ENCODE measurements around the gene MEIS2. TPM values are rescaled to one million over a fixed set of nuclear protein-coding genes. Genes with fewer than 3 reads are reported as not detected.

MEIS2 gene
- total and polyA plus RNA-seq, 12 donors = 36.2 to 139 (median 74.8) TPM

- peaks cover 21 to 26% of the 10 kb centered on the region in 2 donors for H3K4me1 ChIP-seq (replicated peaks in 1 of 2)
- H3K4me3 ChIP-seq = peak overlapping the region; percentile 44 to 73 (median 45)
- H3K9me3 ChIP-seq (replicated peaks in 1 of 3) = no peaks in the 10 kb centered on the region
- H3K36me3 ChIP-seq (replicated peaks in 1 of 2) = peaks cover 0 to 13% of the 10 kb centered on the region in 2 donors
- TF ChIP-seq, protein P1, sequence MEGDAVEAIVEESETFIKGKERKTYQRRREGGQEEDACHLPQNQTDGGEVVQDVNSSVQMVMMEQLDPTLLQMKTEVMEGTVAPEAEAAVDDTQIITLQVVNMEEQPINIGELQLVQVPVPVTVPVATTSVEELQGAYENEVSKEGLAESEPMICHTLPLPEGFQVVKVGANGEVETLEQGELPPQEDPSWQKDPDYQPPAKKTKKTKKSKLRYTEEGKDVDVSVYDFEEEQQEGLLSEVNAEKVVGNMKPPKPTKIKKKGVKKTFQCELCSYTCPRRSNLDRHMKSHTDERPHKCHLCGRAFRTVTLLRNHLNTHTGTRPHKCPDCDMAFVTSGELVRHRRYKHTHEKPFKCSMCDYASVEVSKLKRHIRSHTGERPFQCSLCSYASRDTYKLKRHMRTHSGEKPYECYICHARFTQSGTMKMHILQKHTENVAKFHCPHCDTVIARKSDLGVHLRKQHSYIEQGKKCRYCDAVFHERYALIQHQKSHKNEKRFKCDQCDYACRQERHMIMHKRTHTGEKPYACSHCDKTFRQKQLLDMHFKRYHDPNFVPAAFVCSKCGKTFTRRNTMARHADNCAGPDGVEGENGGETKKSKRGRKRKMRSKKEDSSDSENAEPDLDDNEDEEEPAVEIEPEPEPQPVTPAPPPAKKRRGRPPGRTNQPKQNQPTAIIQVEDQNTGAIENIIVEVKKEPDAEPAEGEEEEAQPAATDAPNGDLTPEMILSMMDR (IDR thresholded peaks at IDR 0.05) = no peak
- no peak for TF ChIP-seq POLR2A (IDR thresholded peaks at IDR 0.05)
- DNase-seq = peak in 1 of 7 donors; percentile 32
- 2 to 10% (median 7%) methylated on average over 19 of the region's 19 CpGs for WGBS, 4 donors
- H3K27me3 ChIP-seq = no peaks in the 10 kb centered on the region
- peak overlapping the region; percentile 87 to 98 (median 96) for H3K27ac ChIP-seq
- intact Hi-C loops (cut with DNase I) = loop anchor here in 1 of 2 donors (10.0 kb wide), 1 partner anchor 212 kb away; no protein-coding TSS in a partner anchor
Measured at GRCh38 chr15:37096558-37097143, 3.7 kb downstream of the MEIS2 start.

GRCh38 chr15:37095770-37096557, 4.4 kb downstream of the MEIS2 start:
- no peaks in the 10 kb centered on the region for H3K9me3 ChIP-seq (replicated peaks in 1 of 3)
- WGBS, 4 donors = 11 to 18% (median 13%) methylated on average over 20 to 32 of the region's 32 CpGs
- H3K36me3 ChIP-seq (replicated peaks in 1 of 2) = peaks cover 0 to 13% of the 10 kb centered on the region in 2 donors
- intact Hi-C loops (cut with DNase I) = loop anchor here in 1 of 2 donors (10.0 kb wide), 1 partner anchor 211 kb away; no protein-coding TSS in a partner anchor
- H3K4me3 ChIP-seq = peak overlapping the region; percentile 44 to 73 (median 52)
- TF ChIP-seq, protein P1 (IDR thresholded peaks at IDR 0.05) = no peak
- peak in 1 of 2 donors; percentile 54 for TF ChIP-seq POLR2A (IDR thresholded peaks at IDR 0.05)
- no peaks in the 10 kb centered on the region for H3K27me3 ChIP-seq
- peak in 6 of 7 donors; percentile 35 to 67 (median 48) for DNase-seq
- peak overlapping the region; percentile 87 to 98 (median 96) for H3K27ac ChIP-seq
- peaks cover 21 to 33% of the 10 kb centered on the region in 2 donors for H3K4me1 ChIP-seq (replicated peaks in 1 of 2)

DNA sequence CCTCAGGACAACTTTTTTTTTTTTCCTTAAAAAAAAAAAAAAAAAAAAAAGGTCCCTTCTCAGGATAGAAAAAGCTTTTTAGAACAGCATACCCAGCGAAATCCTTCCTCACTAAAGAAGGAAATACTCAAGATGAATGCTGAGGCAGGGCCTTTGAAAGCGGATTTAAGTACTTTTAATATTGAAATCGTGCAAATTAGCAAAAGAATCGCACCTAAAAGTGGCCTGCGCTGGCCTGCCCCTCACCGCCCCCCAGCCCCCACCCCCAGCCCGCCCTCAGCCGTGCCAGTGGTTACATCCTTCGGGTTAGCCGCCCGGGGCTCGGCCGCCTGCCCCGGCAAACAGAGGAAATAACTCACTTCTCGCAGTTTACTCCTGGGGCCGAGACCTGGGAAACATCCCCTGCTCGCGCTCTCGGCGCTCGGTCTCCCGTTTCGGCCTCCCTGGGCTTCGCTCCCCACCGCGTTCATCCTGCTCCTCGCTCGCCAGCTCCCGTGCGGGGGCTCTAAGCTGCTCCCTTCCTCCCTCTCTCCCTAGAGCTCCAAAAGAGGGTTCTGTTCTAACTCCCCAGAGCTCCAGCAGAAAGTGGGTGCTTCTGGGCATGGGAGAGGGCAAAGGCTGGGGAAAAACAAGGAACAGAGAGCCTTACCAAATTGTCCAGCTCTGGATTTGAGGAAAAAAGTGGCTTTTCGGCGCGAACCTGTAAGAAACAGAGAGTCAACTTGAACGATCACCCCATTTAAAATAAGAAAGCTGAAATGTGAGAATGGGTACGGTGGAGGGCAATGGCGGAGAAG, 5.2 kb downstream of the MEIS2 start:
- intact Hi-C loops (cut with DNase I) = loop anchor here in 1 of 2 donors (10.0 kb wide), 1 partner anchor 210 kb away; no protein-coding TSS in a partner anchor
- TF ChIP-seq, protein P1 (IDR thresholded peaks at IDR 0.05) = no peak
- no peak for TF ChIP-seq POLR2A (IDR thresholded peaks at IDR 0.05)
- H3K27me3 ChIP-seq = no peaks in the 10 kb centered on the region
- H3K27ac ChIP-seq = peak overlapping the region; percentile 87 to 98 (median 96)
- 7 to 27% (median 10%) methylated on average over 21 to 36 of the region's 36 CpGs for WGBS, 4 donors
- peak overlapping the region in 2 of 4 donors; percentile 27 to 73 for H3K4me3 ChIP-seq
- DNase-seq = peak in 4 of 7 donors; percentile 18 to 45 (median 34)
- peaks cover 29 to 42% of the 10 kb centered on the region in 2 donors for H3K4me1 ChIP-seq (replicated peaks in 1 of 2)
- H3K36me3 ChIP-seq (replicated peaks in 1 of 2) = peaks cover 0 to 13% of the 10 kb centered on the region in 2 donors
- H3K9me3 ChIP-seq (replicated peaks in 1 of 3) = no peaks in the 10 kb centered on the region

Data from adrenal gland (tissue), 12 donors.